ENCODE results near the gene C6orf136. TPM values are rescaled to one million over a fixed set of nuclear protein-coding genes. Genes with fewer than 3 reads are reported as not detected.

The C6orf136 gene
- total RNA-seq, 1 experiment from 2014 or later: 30.8 TPM

DNA sequence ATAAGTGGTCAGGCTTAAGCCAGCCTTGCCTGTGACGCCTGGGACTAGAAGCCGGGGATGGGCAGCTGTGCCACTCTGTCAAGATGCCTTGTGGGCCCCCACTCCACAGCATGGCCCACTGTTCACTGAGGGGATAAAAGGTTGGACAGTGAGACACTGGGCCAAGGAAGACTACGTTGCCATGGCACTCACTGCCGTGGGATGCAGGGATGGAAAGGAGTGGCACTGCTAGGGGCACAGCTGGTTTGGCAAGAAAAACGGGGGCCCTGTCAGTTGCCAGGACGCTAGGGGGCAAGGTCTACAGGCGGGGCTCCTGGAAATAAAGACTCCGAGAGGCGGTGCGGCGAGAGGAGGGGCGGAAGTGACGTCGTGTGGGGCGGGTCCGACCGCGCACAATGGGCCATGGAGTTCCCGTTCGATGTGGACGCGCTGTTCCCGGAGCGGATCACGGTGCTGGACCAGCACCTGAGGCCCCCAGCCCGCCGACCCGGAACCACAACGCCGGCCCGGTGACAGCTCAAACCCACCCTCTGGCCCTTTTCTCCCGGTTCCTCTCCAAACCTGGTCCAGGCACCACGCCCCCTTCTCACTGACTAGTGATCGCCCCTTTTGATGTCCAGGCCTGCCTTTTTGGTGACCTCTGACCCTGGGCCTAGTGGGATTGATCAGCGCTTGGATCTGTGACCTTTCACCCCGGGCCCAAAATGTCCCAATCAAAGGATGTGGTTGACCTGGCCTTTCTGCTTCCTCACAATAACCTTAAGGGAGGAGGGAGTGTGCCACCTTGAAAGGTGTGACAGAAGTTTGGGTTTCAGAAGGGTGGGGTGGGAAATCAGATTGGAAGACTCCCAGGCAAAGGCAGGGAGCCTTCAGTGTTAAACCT lies 20.2 kb upstream of the C6orf136 start, which contains the start of gene ATAT1:
ATAT1 (plus strand) TSS at position 391 of the 883 bp plus-strand sequence.
- no TSS peak for BruUV-seq (replicated peaks)
- Histone ChIP-seq H3K9me3 (ENCODE audit: control insufficient read depth, insufficient read depth, low read depth, low read length) (no peaks in the 10 kb centered on the region), H3K27me3 (ENCODE audit: control insufficient read depth, insufficient read depth, low read length) (no peaks in the 10 kb centered on the region), H3K4me3 (ENCODE audit: low read depth in 2 of 2, low read length in 2 of 2) (peak within 1 kb of the TSS; percentile 62 to 90), H3K27ac (ENCODE audit: low read length) (peak within 1 kb of the TSS; percentile 84), H3K4me1 (ENCODE audit: control insufficient read depth, insufficient read depth, low read length) (0 out of 2 replicates have a peak, but pooled peaks cover 2% of the 10 kb centered on the region), H3K36me3 (ENCODE audit: control insufficient read depth, insufficient read depth, low read length) (peaks cover 9% of the 10 kb centered on the region)
- CTCF ChIA-PET: no interaction called here
- intact Hi-C loops (cut with micrococcal nuclease; ENCODE audit: unreplicated experiment): no loop called here
- TF ChIP-seq, protein P1, sequence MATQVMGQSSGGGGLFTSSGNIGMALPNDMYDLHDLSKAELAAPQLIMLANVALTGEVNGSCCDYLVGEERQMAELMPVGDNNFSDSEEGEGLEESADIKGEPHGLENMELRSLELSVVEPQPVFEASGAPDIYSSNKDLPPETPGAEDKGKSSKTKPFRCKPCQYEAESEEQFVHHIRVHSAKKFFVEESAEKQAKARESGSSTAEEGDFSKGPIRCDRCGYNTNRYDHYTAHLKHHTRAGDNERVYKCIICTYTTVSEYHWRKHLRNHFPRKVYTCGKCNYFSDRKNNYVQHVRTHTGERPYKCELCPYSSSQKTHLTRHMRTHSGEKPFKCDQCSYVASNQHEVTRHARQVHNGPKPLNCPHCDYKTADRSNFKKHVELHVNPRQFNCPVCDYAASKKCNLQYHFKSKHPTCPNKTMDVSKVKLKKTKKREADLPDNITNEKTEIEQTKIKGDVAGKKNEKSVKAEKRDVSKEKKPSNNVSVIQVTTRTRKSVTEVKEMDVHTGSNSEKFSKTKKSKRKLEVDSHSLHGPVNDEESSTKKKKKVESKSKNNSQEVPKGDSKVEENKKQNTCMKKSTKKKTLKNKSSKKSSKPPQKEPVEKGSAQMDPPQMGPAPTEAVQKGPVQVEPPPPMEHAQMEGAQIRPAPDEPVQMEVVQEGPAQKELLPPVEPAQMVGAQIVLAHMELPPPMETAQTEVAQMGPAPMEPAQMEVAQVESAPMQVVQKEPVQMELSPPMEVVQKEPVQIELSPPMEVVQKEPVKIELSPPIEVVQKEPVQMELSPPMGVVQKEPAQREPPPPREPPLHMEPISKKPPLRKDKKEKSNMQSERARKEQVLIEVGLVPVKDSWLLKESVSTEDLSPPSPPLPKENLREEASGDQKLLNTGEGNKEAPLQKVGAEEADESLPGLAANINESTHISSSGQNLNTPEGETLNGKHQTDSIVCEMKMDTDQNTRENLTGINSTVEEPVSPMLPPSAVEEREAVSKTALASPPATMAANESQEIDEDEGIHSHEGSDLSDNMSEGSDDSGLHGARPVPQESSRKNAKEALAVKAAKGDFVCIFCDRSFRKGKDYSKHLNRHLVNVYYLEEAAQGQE (IDR thresholded peaks at IDR 0.05; ENCODE audit: insufficient read depth in 1 of 2, low read depth in 2 of 2, low read length in 1 of 2): no peak
- TF ChIP-seq, protein P2, sequence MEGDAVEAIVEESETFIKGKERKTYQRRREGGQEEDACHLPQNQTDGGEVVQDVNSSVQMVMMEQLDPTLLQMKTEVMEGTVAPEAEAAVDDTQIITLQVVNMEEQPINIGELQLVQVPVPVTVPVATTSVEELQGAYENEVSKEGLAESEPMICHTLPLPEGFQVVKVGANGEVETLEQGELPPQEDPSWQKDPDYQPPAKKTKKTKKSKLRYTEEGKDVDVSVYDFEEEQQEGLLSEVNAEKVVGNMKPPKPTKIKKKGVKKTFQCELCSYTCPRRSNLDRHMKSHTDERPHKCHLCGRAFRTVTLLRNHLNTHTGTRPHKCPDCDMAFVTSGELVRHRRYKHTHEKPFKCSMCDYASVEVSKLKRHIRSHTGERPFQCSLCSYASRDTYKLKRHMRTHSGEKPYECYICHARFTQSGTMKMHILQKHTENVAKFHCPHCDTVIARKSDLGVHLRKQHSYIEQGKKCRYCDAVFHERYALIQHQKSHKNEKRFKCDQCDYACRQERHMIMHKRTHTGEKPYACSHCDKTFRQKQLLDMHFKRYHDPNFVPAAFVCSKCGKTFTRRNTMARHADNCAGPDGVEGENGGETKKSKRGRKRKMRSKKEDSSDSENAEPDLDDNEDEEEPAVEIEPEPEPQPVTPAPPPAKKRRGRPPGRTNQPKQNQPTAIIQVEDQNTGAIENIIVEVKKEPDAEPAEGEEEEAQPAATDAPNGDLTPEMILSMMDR (IDR thresholded peaks at IDR 0.05): no peak
- peak; percentile 91; the same call in 1 of the 2 replicates for TF ChIP-seq SIN3A (IDR thresholded peaks at IDR 0.05; ENCODE audit: borderline replicate concordance, insufficient read depth, low read depth, low read length)
- peak; percentile 87 for TF ChIP-seq TCF7L2 (IDR thresholded peaks at IDR 0.05; ENCODE audit: low read depth, low read length)
- TF ChIP-seq POLR2AphosphoS5 (IDR thresholded peaks at IDR 0.05; ENCODE audit: low read depth, low read length): peak; percentile 97
- POLR2A ChIA-PET: no interaction called here
- no peak for DNase-seq (ENCODE audit: low read depth, low spot score)
- peak; percentile 97 for ATAC-seq
- in situ Hi-C loops (cut with HindIII; ENCODE audit: low pct_unique_long_range_greater_than_20kb, low sequenced_read_pairs): no loop called here

DNA sequence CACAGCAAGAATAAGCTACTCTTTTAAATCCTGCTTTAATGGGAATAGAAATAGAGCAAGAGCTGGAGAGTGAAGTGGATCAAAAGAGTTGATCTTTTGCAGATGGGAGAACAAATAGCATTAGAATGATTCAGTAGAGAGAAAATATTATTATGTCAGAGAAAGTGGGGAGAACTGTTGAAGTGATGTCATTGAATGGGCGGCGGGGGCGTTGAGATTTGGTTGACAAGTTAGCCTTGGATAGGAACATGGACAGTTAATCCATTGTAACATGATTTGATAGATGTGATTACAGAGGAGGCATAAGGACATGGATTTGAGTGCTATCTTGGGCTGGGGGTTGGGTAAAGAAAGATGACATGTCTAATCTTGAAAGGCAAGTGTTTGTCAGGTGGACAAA lies 11.1 kb upstream of the C6orf136 start:
- no peaks in the 10 kb centered on the region for H3K27me3 ChIP-seq (ENCODE audit: control insufficient read depth, insufficient read depth, low read length)
- TF ChIP-seq SIN3A (IDR thresholded peaks at IDR 0.05; ENCODE audit: borderline replicate concordance, insufficient read depth, low read depth, low read length): no peak
- TF ChIP-seq, protein P2 (IDR thresholded peaks at IDR 0.05): no peak
- TF ChIP-seq TCF7L2 (IDR thresholded peaks at IDR 0.05; ENCODE audit: low read depth, low read length): no peak
- TF ChIP-seq, protein P1 (IDR thresholded peaks at IDR 0.05; ENCODE audit: insufficient read depth in 1 of 2, low read depth in 2 of 2, low read length in 1 of 2): no peak
- TF ChIP-seq POLR2AphosphoS5 (IDR thresholded peaks at IDR 0.05; ENCODE audit: low read depth, low read length): no peak
- H3K9me3 ChIP-seq (ENCODE audit: control insufficient read depth, insufficient read depth, low read depth, low read length): no peaks in the 10 kb centered on the region
- H3K36me3 ChIP-seq (ENCODE audit: control insufficient read depth, insufficient read depth, low read length): no peaks in the 10 kb centered on the region
- CTCF ChIA-PET: interaction anchor here (0.5 kb wide), 1 partner anchor 82 kb away, joined by 3 read pairs; the partner anchor contains the start of gene MDC1
- BruUV-seq (replicated peaks): TSS peak; percentile 57
- H3K4me1 ChIP-seq (ENCODE audit: control insufficient read depth, insufficient read depth, low read length): no peaks in the 10 kb centered on the region
- in situ Hi-C loops (cut with HindIII; ENCODE audit: low pct_unique_long_range_greater_than_20kb, low sequenced_read_pairs): no loop called here
- no peak for ATAC-seq
- H3K4me3 ChIP-seq (ENCODE audit: low read depth in 2 of 2, low read length in 2 of 2): no peak overlapping the region
- POLR2A ChIA-PET: no interaction called here
- no peak for DNase-seq (ENCODE audit: low read depth, low spot score)
- intact Hi-C loops (cut with micrococcal nuclease; ENCODE audit: unreplicated experiment): no loop called here
- no peak overlapping the region for H3K27ac ChIP-seq (ENCODE audit: low read length)
